ENCODE data around the gene SLC39A6. TPM values are rescaled to one million over a fixed set of nuclear protein-coding genes. Genes with fewer than 3 reads are reported as not detected.

Gene SLC39A6
- total and polyA plus RNA-seq, 2 donors (not counting 3 experiments of a cell fraction or from before 2014, with no cell fraction given): 13.8 to 23.1 TPM

DNA sequence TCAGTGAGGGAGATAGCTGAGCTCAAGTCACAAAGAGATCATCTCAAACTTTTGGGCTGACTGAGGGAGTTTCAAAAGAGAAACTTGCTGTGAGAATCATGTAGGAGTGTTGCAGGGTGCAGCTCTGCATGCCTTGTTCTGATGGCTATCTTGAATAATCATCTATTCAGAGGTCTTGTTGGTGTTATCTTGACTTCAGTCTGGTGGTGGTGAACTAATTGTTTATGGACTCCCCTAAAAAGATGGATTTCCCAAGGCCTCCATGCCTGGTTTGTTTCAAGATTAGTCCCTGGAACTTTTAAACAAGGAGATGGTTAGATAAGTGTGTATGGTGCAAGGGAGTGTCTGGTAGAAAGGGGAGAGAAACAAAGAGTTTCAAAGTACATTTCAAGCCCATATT, 29.8 kb downstream of the SLC39A6 start:
- no peak overlapping the region for H3K9ac ChIP-seq (replicated peaks; ENCODE audit: extremely low read depth, insufficient read depth, low read length)
- H4K20me1 ChIP-seq (replicated peaks; ENCODE audit: control insufficient read depth, extremely low read depth, insufficient read depth, low read length): no peaks in the 10 kb centered on the region
- H2AFZ ChIP-seq (ENCODE audit: low read depth, low read length): no peak overlapping the region
- intact Hi-C loops (cut with micrococcal nuclease): loop anchor here (5.0 to 10.0 kb wide), 2 partner anchors 708 to 715 kb away; no protein-coding TSS in a partner anchor
- TF ChIP-seq FOS (IDR thresholded peaks at IDR 0.05; ENCODE audit: borderline replicate concordance, insufficient read depth, low read length) (no peak), POLR2A (IDR thresholded peaks at IDR 0.05; ENCODE audit: low read depth, low read length) (no peak), GATA2 (IDR thresholded peaks at IDR 0.05; ENCODE audit: insufficient read depth, insufficient read length, low read depth, low read length) (no peak), POLR2AphosphoS5 (IDR thresholded peaks at IDR 0.05; ENCODE audit: insufficient read depth, low read depth, low read length) (no peak), MYC (IDR thresholded peaks at IDR 0.05; ENCODE audit: low read depth, low read length) (no peak)
- TF ChIP-seq, protein P1, sequence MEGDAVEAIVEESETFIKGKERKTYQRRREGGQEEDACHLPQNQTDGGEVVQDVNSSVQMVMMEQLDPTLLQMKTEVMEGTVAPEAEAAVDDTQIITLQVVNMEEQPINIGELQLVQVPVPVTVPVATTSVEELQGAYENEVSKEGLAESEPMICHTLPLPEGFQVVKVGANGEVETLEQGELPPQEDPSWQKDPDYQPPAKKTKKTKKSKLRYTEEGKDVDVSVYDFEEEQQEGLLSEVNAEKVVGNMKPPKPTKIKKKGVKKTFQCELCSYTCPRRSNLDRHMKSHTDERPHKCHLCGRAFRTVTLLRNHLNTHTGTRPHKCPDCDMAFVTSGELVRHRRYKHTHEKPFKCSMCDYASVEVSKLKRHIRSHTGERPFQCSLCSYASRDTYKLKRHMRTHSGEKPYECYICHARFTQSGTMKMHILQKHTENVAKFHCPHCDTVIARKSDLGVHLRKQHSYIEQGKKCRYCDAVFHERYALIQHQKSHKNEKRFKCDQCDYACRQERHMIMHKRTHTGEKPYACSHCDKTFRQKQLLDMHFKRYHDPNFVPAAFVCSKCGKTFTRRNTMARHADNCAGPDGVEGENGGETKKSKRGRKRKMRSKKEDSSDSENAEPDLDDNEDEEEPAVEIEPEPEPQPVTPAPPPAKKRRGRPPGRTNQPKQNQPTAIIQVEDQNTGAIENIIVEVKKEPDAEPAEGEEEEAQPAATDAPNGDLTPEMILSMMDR (IDR thresholded peaks at IDR 0.05; ENCODE audit: extremely low read depth in 1 of 2, insufficient read depth in 1 of 2, low read depth in 1 of 2, low read length in 2 of 2): no peak
- TF ChIP-seq, protein P2, sequence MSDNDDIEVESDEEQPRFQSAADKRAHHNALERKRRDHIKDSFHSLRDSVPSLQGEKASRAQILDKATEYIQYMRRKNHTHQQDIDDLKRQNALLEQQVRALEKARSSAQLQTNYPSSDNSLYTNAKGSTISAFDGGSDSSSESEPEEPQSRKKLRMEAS (IDR thresholded peaks at IDR 0.05; ENCODE audit: insufficient read depth, insufficient read length): no peak
- H3K27ac ChIP-seq (ENCODE audit: insufficient read depth, low read depth, low read length): no peak overlapping the region
- CTCF ChIA-PET: interaction anchor here (0.6 to 7.1 kb wide), 3 partner anchors 81 to 183 kb away, joined by 3 to 386 read pairs (median 4); no protein-coding TSS in a partner anchor
- no TSS peak for BruUV-seq (replicated peaks)
- dilution Hi-C loops (cut with MboI; ENCODE audit: extremely low pct_ligation_motif_present, low sequenced_read_pairs): no loop called here
- no peak for FAIRE-seq
- no peaks in the 10 kb centered on the region for H3K36me3 ChIP-seq (ENCODE audit: control insufficient read depth in 2 of 2, extremely low read depth in 1 of 2, insufficient read depth in 2 of 2, low read length in 2 of 2)
- DNase-seq (ENCODE audit: low read depth, low spot score): no peak
- no peaks in the 10 kb centered on the region for H3K9me1 ChIP-seq (replicated peaks; ENCODE audit: control insufficient read depth, extremely low read depth, insufficient read depth, low read length)
- H3K9me3 ChIP-seq (replicated peaks; ENCODE audit: control insufficient read depth, insufficient read depth, low read length): no peaks in the 10 kb centered on the region
- H3K4me2 ChIP-seq (ENCODE audit: insufficient read depth, low read length): no peak overlapping the region
- peaks cover 14 to 20% of the 10 kb centered on the region in 2 experiments for H3K27me3 ChIP-seq (ENCODE audit: control insufficient read depth in 2 of 2, insufficient read depth in 2 of 2, low read length in 2 of 2)
- no peaks in the 10 kb centered on the region for H3K4me1 ChIP-seq (ENCODE audit: control insufficient read depth, extremely low read depth, insufficient read depth, low read length)
- no peaks in the 10 kb centered on the region for H3K79me2 ChIP-seq (ENCODE audit: control insufficient read depth, insufficient read depth, low read length)
- no peak overlapping the region for H3K4me3 ChIP-seq (replicated peaks in 1 of 3; ENCODE audit: insufficient read depth in 1 of 3, low read depth in 1 of 3, low read length in 3 of 3)
- POLR2A ChIA-PET: no interaction called here
